ENCODE data around the gene AS3MT. TPM values are rescaled to one million over a fixed set of nuclear protein-coding genes. Genes with fewer than 3 reads are reported as not detected.
"Not testable (repeated sequence)": the region's sequence is repeated elsewhere in the genome, so short reads cannot be mapped to it uniquely, and the experiment has no call there.

AS3MT gene
- polyA plus RNA-seq, 3 donors: 2.6 to 17.0 (median 7.3) TPM

DNA sequence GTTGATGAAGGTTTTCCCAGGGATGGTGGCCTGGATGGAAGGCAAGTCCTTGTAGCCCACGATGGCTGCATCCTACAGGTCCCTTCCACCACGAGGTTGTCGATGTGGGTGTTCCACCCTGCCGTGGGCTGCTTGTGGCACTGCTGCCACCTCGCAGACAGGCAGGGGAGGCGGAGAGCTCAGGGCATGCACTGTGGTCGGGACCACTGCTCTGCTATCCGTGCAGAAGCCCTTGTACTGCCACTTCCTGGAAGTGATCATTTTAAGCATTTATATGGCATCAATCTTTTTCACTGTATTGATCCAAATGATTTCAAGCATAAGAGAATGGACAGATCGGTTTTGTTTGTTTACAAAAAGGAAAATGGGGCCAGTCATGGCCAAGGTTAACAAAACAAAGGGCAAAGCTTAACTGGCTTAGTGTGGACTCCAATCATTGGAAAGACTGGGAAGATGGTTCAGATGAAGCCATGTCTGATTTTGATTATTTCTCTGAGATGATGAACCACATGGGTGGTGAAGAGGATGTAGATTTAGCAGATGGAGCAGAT is 23.8 kb upstream of the AS3MT start:
- no peak overlapping the region for H3K27ac ChIP-seq (ENCODE audit: low read depth, low read length)
- WGBS, 3 donors: 76 to 86% (median 81%) methylated on average over 9 of the region's 9 CpGs

GRCh38 chr10:102850025-102850518 is 19.2 kb upstream of the AS3MT start:
- no peak overlapping the region for H3K27ac ChIP-seq (ENCODE audit: low read depth, low read length)
- WGBS, 3 donors: 74 to 80% (median 77%) methylated on average over 9 of the region's 9 CpGs

DNA sequence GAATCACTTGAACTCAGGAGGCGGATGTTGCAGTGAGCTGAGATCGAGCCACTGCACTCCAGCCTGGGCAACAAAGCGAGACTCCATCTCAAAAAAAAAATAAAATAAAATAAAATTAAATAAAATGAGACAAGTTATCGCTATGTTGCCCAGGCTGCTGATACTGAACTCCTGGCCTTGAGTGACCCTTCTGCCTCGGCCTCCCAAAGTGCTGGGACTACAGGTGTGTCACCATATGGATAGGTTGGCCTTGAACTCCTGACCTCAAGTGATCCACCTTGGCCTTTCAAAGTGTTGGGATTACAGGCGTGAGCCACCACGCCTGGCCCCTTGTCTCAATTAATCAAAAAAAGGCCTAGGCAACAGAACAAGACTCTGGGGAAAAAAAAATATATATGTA is 16.0 kb upstream of the AS3MT start:
- 84 to 97% (median 97%) methylated on average over 7 of the region's 7 CpGs for WGBS, 3 donors
- not testable (repeated sequence) for H3K27ac ChIP-seq (ENCODE audit: low read depth, low read length)

- H3K27ac ChIP-seq (ENCODE audit: low read depth, low read length): not testable (repeated sequence)
- 74 to 76% (median 74%) methylated on average over 10 to 11 of the region's 11 CpGs for WGBS, 3 donors
Observed at GRCh38 chr10:102855731-102856436, 13.4 kb upstream of the AS3MT start.

GRCh38 chr10:102856758-102857424 is 12.4 kb upstream of the AS3MT start:
- WGBS, 3 donors: 79 to 87% (median 83%) methylated on average over 3 of the region's 3 CpGs
- no peak overlapping the region for H3K27ac ChIP-seq (ENCODE audit: low read depth, low read length)

DNA sequence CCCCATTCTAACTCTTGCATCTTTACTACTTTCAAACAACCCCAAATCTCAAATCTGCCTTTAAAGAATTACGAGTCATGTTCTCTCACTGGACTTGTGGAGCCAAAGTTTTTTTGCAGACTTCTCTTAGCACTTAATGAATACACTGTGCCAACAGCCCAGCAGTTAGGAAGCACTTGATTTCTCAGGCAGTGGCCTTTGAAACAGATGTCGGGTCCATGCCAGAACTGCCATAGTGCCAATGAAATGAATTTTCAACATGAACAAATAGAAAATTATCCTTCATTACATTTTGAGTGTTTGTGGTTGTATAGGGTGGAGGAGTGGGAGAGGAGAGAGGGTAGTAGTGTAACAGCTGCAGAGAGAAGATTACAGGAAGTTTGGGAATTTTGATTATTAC is 9.4 kb upstream of the AS3MT start:
- no peak overlapping the region for H3K27ac ChIP-seq (ENCODE audit: low read depth, low read length)
- 24 to 77% (median 73%) methylated on average over 2 of the region's 2 CpGs for WGBS, 3 donors

DNA sequence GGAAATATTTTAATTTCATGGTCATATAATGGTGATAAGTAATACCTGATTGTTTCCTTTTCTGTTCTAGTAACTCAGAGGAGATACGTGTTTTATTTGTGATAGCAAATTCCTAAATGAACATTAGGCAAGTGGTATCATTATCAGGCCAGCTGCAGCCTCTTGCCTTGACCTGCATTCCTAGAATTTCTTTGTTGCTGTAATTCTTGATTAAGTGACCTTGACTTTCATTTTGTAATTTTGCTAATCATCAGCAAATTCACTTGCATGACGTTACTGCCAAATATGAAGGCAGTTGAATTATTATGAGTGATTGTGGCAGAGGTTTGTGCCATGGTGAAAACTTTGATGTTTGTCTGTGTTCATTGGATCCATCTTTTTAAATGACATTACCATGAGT is 5.6 kb upstream of the AS3MT start:
- 27 to 65% (median 64%) methylated on average over 2 of the region's 2 CpGs for WGBS, 3 donors
- H3K27ac ChIP-seq (ENCODE audit: low read depth, low read length): no peak overlapping the region

GRCh38 chr10:102865620-102866019 is 3.6 kb upstream of the AS3MT start:
- WGBS, 3 donors: 95 to 97% (median 95%) methylated on average over 3 of the region's 3 CpGs
- no peak overlapping the region for H3K27ac ChIP-seq (ENCODE audit: low read depth, low read length)

- WGBS, 3 donors: 30 to 43% (median 37%) methylated on average over 5 of the region's 5 CpGs
- H3K27ac ChIP-seq (ENCODE audit: low read depth, low read length): no peak overlapping the region
Observed at GRCh38 chr10:102868911-102869257, 386 bp upstream of the AS3MT start.

GRCh38 chr10:102870221-102870620 is 951 bp downstream of the AS3MT start:
- 86 to 87% (median 87%) methylated on average over 10 of the region's 10 CpGs for WGBS, 3 donors
- H3K27ac ChIP-seq (ENCODE audit: low read depth, low read length): no peak overlapping the region

- WGBS, 3 donors: 82 to 89% (median 82%) methylated on average over 4 of the region's 4 CpGs
- H3K27ac ChIP-seq (ENCODE audit: low read depth, low read length): no peak overlapping the region
Observed at GRCh38 chr10:102872163-102872562, 2.9 kb downstream of the AS3MT start.

- WGBS, 3 donors: 26 to 86% (median 86%) methylated on average over 2 of the region's 2 CpGs
- no peak overlapping the region for H3K27ac ChIP-seq (ENCODE audit: low read depth, low read length)
Observed at GRCh38 chr10:102876747-102877153, 7.5 kb downstream of the AS3MT start.

DNA sequence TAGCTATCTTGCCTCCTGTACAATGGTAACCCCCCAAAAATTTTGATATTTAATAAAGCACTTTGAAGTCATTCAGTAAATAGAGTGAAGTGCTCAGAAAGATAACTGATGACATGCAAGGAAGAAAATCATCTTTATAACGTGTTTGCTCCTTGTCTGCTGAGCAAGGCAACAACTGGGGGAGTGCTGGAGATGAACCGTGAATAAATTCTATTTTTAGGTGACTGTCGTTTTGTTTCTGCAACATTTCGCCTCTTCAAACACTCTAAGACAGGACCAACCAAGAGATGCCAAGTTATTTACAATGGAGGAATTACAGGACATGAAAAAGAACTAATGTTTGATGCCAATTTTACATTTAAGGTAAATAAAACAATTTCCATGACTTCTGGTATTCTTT is 9.4 kb downstream of the AS3MT start:
- WGBS, 3 donors: 81% methylated on average over 4 of the region's 4 CpGs
- H3K27ac ChIP-seq (ENCODE audit: low read depth, low read length): no peak overlapping the region

DNA sequence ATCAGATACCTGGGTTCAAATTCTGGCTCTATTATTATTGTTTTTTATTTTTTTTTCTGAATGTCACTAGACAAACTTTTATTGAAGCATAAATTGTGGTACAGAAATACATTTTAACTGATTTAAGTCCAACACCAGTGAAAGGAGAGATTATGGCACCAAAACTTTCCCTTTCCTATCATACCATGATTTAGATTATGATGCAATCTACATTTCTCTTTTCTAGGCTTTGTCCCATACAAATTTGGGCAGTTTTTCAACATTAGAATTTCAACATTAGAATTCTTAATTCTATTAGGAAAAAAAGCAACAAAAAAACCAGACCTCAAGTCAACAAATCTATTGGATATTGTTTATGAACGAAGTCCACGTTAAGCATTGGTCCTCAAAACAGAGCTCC is 11.0 kb downstream of the AS3MT start:
- 80 to 94% (median 86%) methylated on average over 2 of the region's 2 CpGs for WGBS, 3 donors
- H3K27ac ChIP-seq (ENCODE audit: low read depth, low read length): no peak overlapping the region

GRCh38 chr10:102888048-102888447 is 18.8 kb downstream of the AS3MT start:
- H3K27ac ChIP-seq (ENCODE audit: low read depth, low read length): no peak overlapping the region
- 95 to 98% (median 96%) methylated on average over 1 of the region's 1 CpG for WGBS, 3 donors

- H3K27ac ChIP-seq (ENCODE audit: low read depth, low read length): no peak overlapping the region
- 86 to 90% (median 89%) methylated on average over 4 of the region's 4 CpGs for WGBS, 3 donors
Observed at GRCh38 chr10:102894466-102895213, 25.4 kb downstream of the AS3MT start.

DNA sequence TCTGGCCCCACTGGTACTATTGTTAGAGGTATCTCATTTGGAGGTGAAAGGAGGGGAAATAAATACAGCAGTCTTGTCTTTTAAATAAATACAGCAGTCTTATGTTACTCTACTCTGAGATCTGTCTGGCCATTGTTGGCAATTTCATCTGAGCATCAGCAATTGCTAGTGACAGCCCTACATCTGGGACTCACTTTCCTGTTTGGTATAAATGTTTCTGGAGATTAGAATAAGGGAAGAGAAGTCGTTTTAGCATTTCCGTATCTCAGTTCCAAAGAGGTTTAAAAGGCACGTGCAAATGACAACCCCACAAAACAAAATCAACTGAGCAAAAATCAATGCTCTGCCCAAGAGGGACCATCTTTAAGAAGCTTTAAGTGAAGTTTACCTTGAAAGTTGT is 30.7 kb downstream of the AS3MT start:
- WGBS, 3 donors: 52 to 82% (median 63%) methylated on average over 3 of the region's 3 CpGs

DNA sequence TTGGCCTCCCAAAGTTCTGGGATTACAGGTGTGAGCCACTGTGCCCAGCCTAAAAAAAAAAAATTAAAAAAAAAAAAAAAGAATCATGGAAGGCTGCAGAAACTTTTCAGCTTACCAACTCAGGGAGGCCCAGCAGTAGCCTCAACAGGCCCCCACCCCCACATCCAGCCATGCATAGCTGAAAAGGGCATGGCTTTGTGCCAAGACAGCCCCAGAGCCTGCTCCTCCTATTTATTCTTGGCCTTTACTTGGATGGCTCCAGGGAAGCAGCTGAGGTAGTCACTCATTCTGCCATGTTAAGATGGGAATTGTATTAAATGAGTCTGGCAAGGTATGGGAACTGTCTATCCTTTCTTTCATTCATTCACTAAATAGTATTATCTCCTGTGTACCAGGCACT is 35.1 kb downstream of the AS3MT start:
- no peak overlapping the region for H3K27ac ChIP-seq (ENCODE audit: low read depth, low read length)

More for the DNA sequence above, 30.7 kb downstream of the AS3MT start:
- no peak overlapping the region for H3K27ac ChIP-seq (ENCODE audit: low read depth, low read length)

GRCh38 chr10:102906507-102906906 is 37.2 kb downstream of the AS3MT start:
- WGBS, 3 donors: 74 to 93% (median 85%) methylated on average over 4 of the region's 4 CpGs

More at GRCh38 chr10:102906507-102906906, 37.2 kb downstream of the AS3MT start:
- H3K27ac ChIP-seq (ENCODE audit: low read depth, low read length): no peak overlapping the region
